PC-9 (cell line): ENCODE data around the gene ZDHHC8. TPM values are rescaled to one million over a fixed set of nuclear protein-coding genes. Genes with fewer than 3 reads are reported as not detected.

ENCODE experiments used
- BruUV-seq: library from RNA; stranded (reverse); fragments of 400-500 nt; replicated peaks from 2 replicates; lab custom pipeline; 2021; lab: Mats Ljungman, UMichigan
- CTCF ChIA-PET: fragments of 300-600 bp; sonication (Branson Sonifier 250); formaldehyde crosslinking; loops from one replicate; lab custom pipeline; 2022; ENCODE audit warnings: antibody characterized with exemption; lab: Charles Lee
- POLR2A ChIA-PET: fragments of 300-600 bp; sonication (Branson Sonifier 250); formaldehyde crosslinking; loops from one replicate; lab custom pipeline; 2022; ENCODE audit warnings: antibody characterized with exemption; ENCODE audit not compliant: unreplicated experiment; lab: Charles Lee
- DNase-seq, 2 experiments: peaks; one replicate each; pipeline versions ENCODE4 v3.0.0 to v3.0.0-alpha.2; 2015 to 2022; ENCODE audit warnings: mixed read lengths in 1 of 2
- H2AFZ ChIP-seq: fragments of 200-600 bp; sonication (generic); 2 replicates; pipeline ENCODE4 v1.8.1; 2017; ENCODE audit warnings: antibody characterized with exemption
- H3F3A ChIP-seq: fragments of 200-600 bp; sonication (generic); 2 replicates; pipeline ENCODE4 v1.8.1; 2017; ENCODE audit warnings: antibody characterized with exemption, mild to moderate bottlenecking, low read depth; ENCODE audit not compliant: insufficient read depth
- H3K27ac ChIP-seq: fragments of 200-600 bp; sonication (generic); 2 replicates; pipeline ENCODE4 v1.6.1; 2016; ENCODE audit warnings: mixed run types
- H3K27me3 ChIP-seq: fragments of 200-600 bp; sonication (generic); 2 replicates; pipeline ENCODE4 v1.6.1; 2016; ENCODE audit warnings: low read depth, mixed run types; ENCODE audit not compliant: insufficient read depth
- H3K36me3 ChIP-seq: fragments of 200-600 bp; sonication (generic); 2 replicates; pipeline ENCODE4 v1.6.1; 2016; ENCODE audit warnings: low read depth, mixed run types
- H3K4me1 ChIP-seq: fragments of 200-600 bp; sonication (generic); replicated peaks from 2 replicates; pipeline ENCODE4 v1.6.1; 2016; ENCODE audit warnings: mixed run types; ENCODE audit not compliant: insufficient read depth
- H3K4me2 ChIP-seq: fragments of 200-600 bp; sonication (generic); 2 replicates; pipeline ENCODE4 v1.6.1; 2017; ENCODE audit warnings: mixed run types
- H3K4me3 ChIP-seq: fragments of 200-600 bp; sonication (generic); 2 replicates; pipeline ENCODE4 v1.6.1; 2016; ENCODE audit warnings: mixed run types
- H3K79me2 ChIP-seq: fragments of 200-600 bp; sonication (generic); 2 replicates; pipeline ENCODE4 v1.6.1; 2017; ENCODE audit warnings: low read depth, mixed run types
- H3K9me2 ChIP-seq: fragments of 200-600 bp; sonication (generic); 2 replicates; pipeline ENCODE4 v1.8.1; 2017; ENCODE audit warnings: mild to moderate bottlenecking; ENCODE audit not compliant: insufficient read depth
- H3K9me3 ChIP-seq: fragments of 200-600 bp; sonication (generic); 2 replicates; pipeline ENCODE4 v1.8.1; 2016; ENCODE audit warnings: low read depth; ENCODE audit not compliant: insufficient read depth
- H4K20me1 ChIP-seq: fragments of 200-600 bp; sonication (generic); 2 replicates; pipeline ENCODE4 v1.8.1; 2017; ENCODE audit not compliant: insufficient read depth
- EZH2 ChIP-seq: fragments of 200-600 bp; sonication (generic); IDR thresholded peaks from 2 replicates; pipeline ENCODE4 v1.8.0; 2017; ENCODE audit warnings: antibody characterized with exemption, low read depth
- intact Hi-C: fragments of 100-400 bp; cut with micrococcal nuclease; formaldehyde crosslinking; loops from one replicate; pipeline ENCODE4 v1.10.0; 2022; ENCODE audit not compliant: unreplicated experiment
- total RNA-seq: library from RNA; stranded (reverse); gene quantifications from 2 replicates; pipeline ENCODE4 v1.2.3, GENCODE V29; 2021
- TF ChIP-seq, protein P1 (sequence below): fragments of 200-600 bp; sonication (generic); conservative IDR thresholded peaks from 2 replicates; pipeline ENCODE4 v1.6.1; 2017; ENCODE audit warnings: mixed run types, antibody characterized with exemption, mild to moderate bottlenecking, moderate library complexity

Gene ZDHHC8
- total RNA-seq, 1 experiment from 2014 or later: 34.4 TPM

- POLR2A ChIA-PET: no interaction called here
- BruUV-seq: no TSS peak
- DNase-seq: no peak
- Histone ChIP-seq H4K20me1 (no peaks in the 10 kb centered on the region), H3K27me3 (no peaks in the 10 kb centered on the region), H3K79me2 (no peaks in the 10 kb centered on the region), H3K27ac (no peak overlapping the region), H3F3A (no peaks in the 10 kb centered on the region), H3K9me2 (no peaks in the 10 kb centered on the region), H3K4me2 (no peak overlapping the region), H2AFZ (no peak overlapping the region), H3K4me3 (no peak overlapping the region), H3K36me3 (no peaks in the 10 kb centered on the region), H3K4me1 (no peaks in the 10 kb centered on the region), H3K9me3 (no peaks in the 10 kb centered on the region)
- TF ChIP-seq, protein P1, sequence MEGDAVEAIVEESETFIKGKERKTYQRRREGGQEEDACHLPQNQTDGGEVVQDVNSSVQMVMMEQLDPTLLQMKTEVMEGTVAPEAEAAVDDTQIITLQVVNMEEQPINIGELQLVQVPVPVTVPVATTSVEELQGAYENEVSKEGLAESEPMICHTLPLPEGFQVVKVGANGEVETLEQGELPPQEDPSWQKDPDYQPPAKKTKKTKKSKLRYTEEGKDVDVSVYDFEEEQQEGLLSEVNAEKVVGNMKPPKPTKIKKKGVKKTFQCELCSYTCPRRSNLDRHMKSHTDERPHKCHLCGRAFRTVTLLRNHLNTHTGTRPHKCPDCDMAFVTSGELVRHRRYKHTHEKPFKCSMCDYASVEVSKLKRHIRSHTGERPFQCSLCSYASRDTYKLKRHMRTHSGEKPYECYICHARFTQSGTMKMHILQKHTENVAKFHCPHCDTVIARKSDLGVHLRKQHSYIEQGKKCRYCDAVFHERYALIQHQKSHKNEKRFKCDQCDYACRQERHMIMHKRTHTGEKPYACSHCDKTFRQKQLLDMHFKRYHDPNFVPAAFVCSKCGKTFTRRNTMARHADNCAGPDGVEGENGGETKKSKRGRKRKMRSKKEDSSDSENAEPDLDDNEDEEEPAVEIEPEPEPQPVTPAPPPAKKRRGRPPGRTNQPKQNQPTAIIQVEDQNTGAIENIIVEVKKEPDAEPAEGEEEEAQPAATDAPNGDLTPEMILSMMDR: no peak
- TF ChIP-seq EZH2: no peak
- CTCF ChIA-PET: no interaction called here
- intact Hi-C loops: no loop called here
Measured at GRCh38 chr22:20145206-20145831, 13.7 kb downstream of the ZDHHC8 start.

DNA sequence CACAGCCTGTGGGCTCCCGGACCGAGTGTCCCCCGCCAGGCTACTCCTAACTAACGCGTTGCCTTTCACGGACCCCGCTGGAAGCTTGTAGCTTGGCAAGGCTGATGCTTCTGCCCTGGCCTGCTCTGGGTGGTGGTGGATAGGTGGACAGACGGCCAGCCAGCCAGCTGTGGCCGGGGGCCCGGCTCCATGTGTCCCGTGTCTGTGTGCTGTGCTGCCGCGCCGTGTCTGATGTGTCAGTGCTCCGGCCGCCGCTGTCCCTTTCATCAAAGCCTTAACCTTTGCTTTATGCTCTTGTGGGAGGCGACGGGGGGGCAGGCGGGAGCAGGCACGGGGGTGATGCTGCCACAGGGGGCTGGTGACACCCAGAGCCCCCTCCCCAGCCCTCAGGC is 14.2 kb downstream of the ZDHHC8 start:
- intact Hi-C loops: no loop called here
- no peak overlapping the region for H2AFZ ChIP-seq
- no peaks in the 10 kb centered on the region for H3K9me2 ChIP-seq
- no peak for TF ChIP-seq EZH2
- TF ChIP-seq, protein P1: no peak
- no peaks in the 10 kb centered on the region for H3K36me3 ChIP-seq
- H3K27me3 ChIP-seq: no peaks in the 10 kb centered on the region
- no peak overlapping the region for H3K27ac ChIP-seq
- no peaks in the 10 kb centered on the region for H4K20me1 ChIP-seq
- H3K79me2 ChIP-seq: no peaks in the 10 kb centered on the region
- ChIA-PET CTCF (no interaction called here), POLR2A (no interaction called here)
- H3K4me1 ChIP-seq: no peaks in the 10 kb centered on the region
- H3F3A ChIP-seq: no peaks in the 10 kb centered on the region
- no peak overlapping the region for H3K4me2 ChIP-seq
- no peak for DNase-seq
- H3K4me3 ChIP-seq: no peak overlapping the region
- H3K9me3 ChIP-seq: no peaks in the 10 kb centered on the region
- no TSS peak for BruUV-seq

DNA sequence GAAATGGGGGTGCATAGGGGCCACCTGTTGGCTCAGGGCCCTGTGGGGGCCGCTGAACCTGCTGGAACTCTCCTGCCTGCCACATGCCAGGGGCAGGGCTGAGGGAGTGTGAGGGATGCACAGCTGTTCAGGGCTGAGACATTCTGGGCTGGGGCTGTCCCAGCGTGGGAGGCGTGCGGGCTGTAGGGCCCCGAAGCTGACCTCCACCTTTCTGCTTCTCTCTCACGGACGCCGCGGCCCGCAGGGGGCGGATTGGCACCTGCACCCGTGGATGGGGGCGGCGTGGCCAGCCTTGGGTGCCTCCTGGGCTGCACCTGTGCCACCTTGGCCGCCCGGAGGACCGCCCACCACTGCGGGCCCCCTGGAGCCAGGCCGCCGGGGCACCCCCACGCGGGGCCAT is 15.2 kb downstream of the ZDHHC8 start:
- no peaks in the 10 kb centered on the region for H3K4me1 ChIP-seq
- ChIA-PET CTCF (no interaction called here), POLR2A (no interaction called here)
- H3K79me2 ChIP-seq: no peaks in the 10 kb centered on the region
- no peak overlapping the region for H3K4me2 ChIP-seq
- H3K36me3 ChIP-seq: no peaks in the 10 kb centered on the region
- DNase-seq: no peak
- BruUV-seq: no TSS peak
- H3K27ac ChIP-seq: no peak overlapping the region
- no peak overlapping the region for H3K4me3 ChIP-seq
- H3K9me2 ChIP-seq: no peaks in the 10 kb centered on the region
- H2AFZ ChIP-seq: no peak overlapping the region
- H3F3A ChIP-seq: no peaks in the 10 kb centered on the region
- intact Hi-C loops: no loop called here
- H3K9me3 ChIP-seq: no peaks in the 10 kb centered on the region
- H4K20me1 ChIP-seq: no peaks in the 10 kb centered on the region
- H3K27me3 ChIP-seq: no peaks in the 10 kb centered on the region
- TF ChIP-seq, protein P1: no peak
- TF ChIP-seq EZH2: no peak
